PFSK-1 (cell line): Measurements from ENCODE around the gene SAP30.

ENCODE experiments used
- FOXP2 ChIP-seq: optimal IDR thresholded peaks from 2 replicates; pipeline ENCODE3; 2011; ENCODE audit warnings: borderline replicate concordance, control low read depth, inconsistent platforms; ENCODE audit not compliant: insufficient read depth; ENCODE audit errors: extremely low read length, extremely low read depth
- POLR2AphosphoS5 ChIP-seq: IDR thresholded peaks from 2 replicates; pipeline ENCODE4 v1.6.1; 2012; ENCODE audit warnings: low read depth, mild to moderate bottlenecking, control low read depth, low read length, moderate library complexity
- REST ChIP-seq, 2 experiments: IDR thresholded peaks; 2 replicates each; pipeline versions ENCODE4 v1.6.1 to v1.8.0; 2011 to 2012; ENCODE audit warnings: low read depth in 2 of 2, low read length in 2 of 2, control low read depth in 1 of 2, inconsistent platforms in 1 of 2, mild to moderate bottlenecking in 1 of 2, moderate library complexity in 1 of 2; ENCODE audit not compliant: insufficient read depth in 1 of 2
- SIN3A ChIP-seq: IDR thresholded peaks from 2 replicates; pipeline ENCODE4 v1.6.1; 2012; ENCODE audit warnings: mild to moderate bottlenecking, low read length, moderate library complexity, borderline replicate concordance; ENCODE audit not compliant: insufficient read depth
- TAF1 ChIP-seq: IDR thresholded peaks from 2 replicates; pipeline ENCODE4 v1.6.1; 2012; ENCODE audit warnings: low read length, control low read depth, borderline replicate concordance; ENCODE audit not compliant: insufficient read depth

SAP30 gene

GRCh38 chr4:173424899-173425805 is 54.4 kb downstream of the SAP30 start:
- TF ChIP-seq SIN3A = no peak
- TF ChIP-seq REST (IDR thresholded peaks at IDR 0.05; ENCODE audit: insufficient read depth in 1 of 2, low read depth in 2 of 2, low read length in 2 of 2) = no peak
- no peak for TF ChIP-seq TAF1
- no peak for TF ChIP-seq FOXP2
- no peak for TF ChIP-seq POLR2AphosphoS5

GRCh38 chr4:173426064-173426463 is 55.3 kb downstream of the SAP30 start:
- no peak for TF ChIP-seq TAF1
